ENCODE measurements around the gene NPPC.

DNA sequence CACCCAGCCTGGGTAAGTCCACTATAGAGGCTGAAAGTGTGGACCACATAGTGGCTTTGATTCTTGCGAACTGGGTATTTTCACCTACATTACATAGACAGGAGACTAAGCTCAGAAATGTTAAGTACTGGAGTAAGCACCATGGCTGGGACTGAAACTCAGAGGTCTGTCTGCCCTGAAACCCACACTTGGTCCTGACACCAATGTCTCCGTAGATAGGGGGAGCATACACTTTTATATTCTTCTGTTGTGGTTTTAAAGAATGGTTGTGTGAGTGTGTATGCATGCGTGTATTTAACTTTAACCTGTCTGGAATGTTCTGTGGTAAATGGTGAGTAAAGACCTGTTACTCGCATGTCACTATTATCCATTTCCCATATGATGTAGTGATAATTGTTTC, 10.3 kb upstream of the NPPC start:
- TF ChIP-seq SP1 (IDR thresholded peaks at IDR 0.05; ENCODE audit: low read depth, low read length) (no peak), POLR2AphosphoS5 (IDR thresholded peaks at IDR 0.05; ENCODE audit: low read depth, low read length) (no peak)

Data from H1 (cell line).